ENCODE measurements around the gene PCAT6.

- TF ChIP-seq POLR2AphosphoS5 (IDR thresholded peaks at IDR 0.05) (no peak), CTCF (IDR thresholded peaks at IDR 0.05) (no peak), POLR2A (IDR thresholded peaks at IDR 0.05) (no peak), EP300 (IDR thresholded peaks at IDR 0.05) (no peak)
Measured at GRCh38 chr1:202765721-202766120, 45.0 kb upstream of the PCAT6 start.

All from suprapubic skin (tissue), 4 donors.